Measurements from ENCODE around the gene CLCNKB.

DNA sequence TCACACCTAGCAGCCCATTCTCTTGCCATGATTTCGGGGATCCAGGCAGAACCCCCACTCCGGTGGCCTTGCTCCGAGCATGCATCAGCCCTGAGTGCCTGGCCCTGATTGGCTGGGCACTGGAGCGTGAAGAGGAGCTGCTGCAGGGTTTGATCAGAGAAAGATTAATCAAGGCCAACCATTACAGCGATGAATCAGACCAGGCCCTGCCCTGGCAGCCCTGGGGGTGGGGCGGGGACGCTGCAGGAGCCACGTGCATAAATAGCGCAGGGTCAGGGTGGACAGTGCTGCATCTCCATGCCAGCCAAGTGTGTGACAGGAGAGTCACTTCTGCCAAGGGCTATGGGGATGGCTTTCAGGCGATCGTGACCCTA is 33.3 kb downstream of the CLCNKB start:
- TF ChIP-seq POLR2AphosphoS5 (IDR thresholded peaks at IDR 0.05; ENCODE audit: borderline replicate concordance, low read depth, low read length) (no peak), EZH2 (IDR thresholded peaks at IDR 0.05) (no peak)

Measured in SK-N-MC (cell line).